ENCODE measurements around the gene PRR33.

PRR33 gene

DNA sequence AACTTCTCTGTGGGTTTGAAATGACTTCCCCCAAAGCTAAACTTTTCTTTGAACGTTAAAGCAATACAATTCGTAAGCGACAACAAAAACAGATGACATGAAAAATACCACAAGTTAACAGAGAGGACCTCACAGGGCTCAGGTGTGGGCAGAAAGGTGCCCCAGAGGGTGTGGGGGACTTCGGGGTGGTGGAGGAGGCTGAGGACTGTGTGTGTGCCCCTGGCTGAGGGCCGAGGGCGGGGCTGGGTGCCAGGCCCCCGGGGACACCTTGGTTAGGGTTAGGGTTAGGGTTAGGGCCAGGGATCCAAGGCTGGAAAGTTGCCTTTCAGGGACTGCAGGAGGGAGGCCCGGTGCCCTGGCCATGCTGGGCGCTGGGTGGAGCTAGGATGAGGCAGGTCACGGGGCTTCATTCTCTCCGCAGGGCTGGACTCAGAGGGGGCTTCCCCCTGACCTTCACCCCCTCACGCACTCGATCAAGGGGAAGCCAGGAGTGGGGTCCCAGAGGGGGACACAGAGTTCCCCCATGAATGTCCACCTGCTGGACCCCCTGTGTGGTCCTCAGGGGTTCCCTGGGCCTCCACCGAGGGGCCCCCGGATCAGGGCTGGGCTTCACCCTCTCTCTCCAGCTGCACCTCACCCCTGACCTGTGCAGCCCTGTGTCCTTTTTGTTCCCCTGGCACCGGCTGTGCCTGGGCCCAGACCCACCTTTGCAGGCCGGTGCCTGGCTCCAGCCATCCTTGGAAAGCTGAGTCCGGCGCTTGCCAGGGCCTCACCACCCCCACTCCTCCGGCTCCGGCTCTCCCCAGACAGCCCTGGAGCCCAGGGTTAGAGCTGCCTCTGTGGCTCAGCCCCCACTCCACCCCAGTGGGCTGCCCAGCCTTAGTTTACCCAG, 45.9 kb downstream of the PRR33 start:
- no peak for DNase-seq

DNA sequence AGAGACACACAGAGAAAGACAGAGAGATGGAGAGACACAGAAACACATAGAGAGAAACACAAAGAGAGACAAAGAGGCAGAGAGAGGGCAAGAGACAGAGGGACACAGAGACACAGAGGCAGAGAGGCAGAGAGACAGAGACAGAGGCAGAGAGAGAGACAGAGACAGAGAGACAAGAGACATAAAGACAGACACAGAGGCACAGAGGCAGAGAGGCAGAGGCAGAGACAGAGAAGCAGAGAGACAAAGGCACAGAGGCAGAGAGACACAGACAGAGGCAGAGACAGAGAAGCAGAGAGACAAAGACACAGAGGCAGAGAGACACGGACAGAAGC, 46.6 kb downstream of the PRR33 start:
- no peak for DNase-seq

DNA sequence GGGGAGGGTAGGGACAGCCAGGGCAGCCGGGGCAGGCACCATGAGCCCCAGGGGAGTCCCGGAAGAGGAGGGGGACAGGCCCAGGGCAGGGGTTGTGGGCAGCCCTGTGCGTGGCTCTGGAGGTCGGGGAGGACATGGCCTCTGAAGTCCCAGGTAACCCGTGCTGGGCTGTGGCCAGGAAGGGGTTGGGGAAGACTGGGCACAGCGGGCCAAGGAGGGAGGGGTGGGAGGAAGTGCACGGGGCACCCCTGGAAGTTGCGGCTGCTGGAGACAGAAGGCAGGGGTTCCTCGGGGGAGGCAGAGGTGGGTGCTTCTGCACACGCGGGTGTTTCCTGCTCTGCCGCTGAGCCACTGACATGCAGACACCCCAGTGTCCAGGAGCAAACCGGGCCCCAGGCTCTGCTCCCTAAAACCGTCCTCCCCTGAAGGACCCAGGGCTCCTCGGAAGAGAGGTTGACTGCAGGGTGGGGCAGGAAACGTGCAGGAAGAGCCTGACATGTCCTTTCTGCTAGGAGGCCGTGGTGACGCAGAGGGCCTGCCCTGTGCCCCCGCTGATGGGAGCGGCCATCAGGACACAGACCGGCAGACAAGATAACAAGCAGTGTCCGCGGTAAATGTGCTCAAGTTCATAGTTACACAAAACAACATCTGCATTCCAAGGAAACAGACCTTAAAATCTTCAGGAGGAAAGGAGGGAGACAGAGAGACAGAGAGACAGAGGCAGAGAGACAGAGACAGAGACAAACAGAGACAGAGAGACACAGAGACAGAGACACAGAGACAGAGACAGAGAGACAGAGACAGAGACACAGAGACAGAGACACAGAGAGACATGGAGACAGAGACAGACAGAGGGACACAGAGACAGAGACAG, 47.2 kb downstream of the PRR33 start:
- DNase-seq, result peak; percentile 42

DNA sequence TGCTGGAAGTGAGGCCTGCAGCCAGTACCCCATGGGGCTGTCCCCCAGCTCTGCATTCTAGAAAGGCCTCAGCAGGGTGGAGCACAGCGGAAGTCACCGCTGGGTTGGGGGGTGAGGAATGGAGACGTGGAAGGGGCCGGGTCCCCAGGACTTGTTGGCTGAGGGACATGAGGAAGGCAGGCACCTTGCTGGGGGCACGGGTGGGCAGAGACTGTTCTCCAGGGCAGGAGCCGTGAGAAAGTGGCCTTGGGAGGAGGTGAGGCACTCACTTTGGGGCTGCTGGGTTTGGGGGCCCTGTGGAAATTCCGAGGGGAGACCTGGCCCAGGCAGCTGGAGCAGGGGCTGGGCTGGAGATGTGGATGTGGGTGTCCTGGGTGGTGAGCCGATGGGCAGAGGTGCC, 47.9 kb downstream of the PRR33 start:
- DNase-seq, result no peak

DNA sequence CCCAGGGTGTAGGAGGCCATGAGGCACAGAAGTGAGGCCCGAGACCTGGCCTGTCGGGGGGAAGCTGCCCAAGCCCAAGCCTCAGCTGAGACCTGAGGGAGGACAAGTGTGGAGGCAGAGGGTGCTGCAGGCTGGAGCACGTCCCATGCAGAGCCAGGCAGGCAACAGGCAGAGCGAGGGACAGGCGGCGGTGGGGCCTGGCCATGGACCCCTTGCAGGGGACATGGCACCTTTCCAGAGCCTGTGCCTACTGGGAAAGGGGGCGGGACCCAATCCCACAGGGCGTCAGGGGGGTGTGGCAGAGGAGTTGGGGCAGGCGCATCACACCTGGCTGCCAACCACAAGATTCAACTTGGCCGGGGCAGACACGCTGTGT, 48.6 kb downstream of the PRR33 start:
- DNase-seq, result no peak

DNA sequence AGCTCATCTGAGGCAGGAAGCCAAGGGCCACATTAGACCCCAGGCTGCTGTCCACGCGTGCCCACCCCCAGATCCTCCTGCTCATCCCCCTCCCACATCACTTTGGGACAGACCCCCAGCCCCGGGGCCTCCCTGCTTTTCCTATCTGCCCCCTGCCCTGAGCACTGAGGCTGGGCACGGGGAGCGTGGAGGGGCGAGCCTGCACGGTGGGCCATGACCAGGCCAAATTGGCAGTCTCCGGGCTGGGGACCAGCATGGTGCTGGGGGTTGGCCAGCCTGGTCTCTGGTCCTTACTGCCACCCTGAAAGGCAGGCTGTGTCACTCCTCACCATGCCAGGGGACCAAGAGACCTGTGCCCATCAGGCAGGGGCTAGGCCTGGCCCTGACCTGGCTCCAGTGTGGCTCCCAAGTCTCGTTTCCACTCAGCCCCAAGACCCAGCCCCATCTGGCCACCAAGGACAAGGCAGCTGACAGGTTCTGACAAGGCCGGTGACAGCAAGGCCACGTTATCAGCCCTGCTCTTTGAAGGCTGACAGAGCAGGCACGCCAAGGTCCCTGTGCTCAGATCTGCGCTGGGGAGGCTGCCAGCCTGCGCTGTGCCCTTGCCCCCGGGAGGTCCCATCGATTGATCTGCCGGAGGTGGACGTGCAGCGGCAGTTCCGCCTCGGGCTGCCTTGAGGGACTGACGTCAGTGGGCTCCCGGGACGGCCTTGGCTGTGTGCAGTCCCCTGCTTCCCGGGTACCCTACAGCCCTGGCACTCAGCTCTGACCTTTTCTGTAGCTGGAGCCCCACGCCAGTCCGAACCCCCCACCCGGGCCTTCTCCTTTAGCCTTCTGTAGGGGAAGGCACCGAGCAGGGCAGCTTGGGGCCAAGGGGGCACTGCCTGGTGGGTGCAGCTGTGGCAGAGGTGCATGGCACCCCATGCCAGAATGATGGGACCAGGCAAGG, 49.3 kb downstream of the PRR33 start:
- DNase-seq, result no peak

- no peak for DNase-seq
Measured at GRCh38 chr11:1841511-1842148, 50.1 kb downstream of the PRR33 start.

- no peak for DNase-seq
Measured at GRCh38 chr11:1840780-1841480, 50.8 kb downstream of the PRR33 start.

GRCh38 chr11:1839924-1840779, 51.5 kb downstream of the PRR33 start:
- DNase-seq, result no peak

DNA sequence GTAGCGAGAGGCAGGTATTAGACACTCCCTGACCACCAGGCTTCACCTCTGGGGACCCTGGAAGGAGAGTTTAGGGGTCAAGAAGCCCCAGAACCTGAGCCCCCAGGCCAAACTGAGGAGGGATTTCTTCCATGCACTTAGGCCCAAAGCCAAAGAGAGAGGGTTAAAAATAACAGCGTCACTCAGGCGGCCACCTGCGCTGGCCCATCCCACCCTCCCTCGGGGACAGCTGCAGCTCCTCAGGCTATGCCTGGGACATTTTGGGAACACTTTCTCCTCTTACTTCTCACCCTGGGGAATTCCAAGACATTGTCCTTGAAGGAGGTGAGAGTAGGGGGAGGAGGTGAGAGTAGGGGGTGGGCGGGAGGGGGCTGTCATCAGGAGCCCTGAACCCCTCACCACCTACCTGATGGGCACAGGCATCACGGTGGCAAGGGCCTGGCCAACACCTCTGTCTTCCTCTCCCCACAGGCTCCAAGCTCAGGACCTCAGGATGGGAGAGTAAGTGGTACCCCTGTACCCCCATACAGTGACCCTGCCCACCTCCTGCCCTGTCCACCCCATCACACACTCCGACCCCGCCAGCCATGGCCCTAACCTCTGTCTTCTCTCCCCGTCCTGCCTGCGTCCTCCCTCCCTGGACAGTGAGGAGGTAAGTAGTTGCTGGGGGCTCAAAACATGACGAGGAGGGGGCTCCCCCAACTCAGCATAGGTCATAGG, 52.3 kb downstream of the PRR33 start:
- no peak for DNase-seq

GRCh38 chr11:1838426-1839144, 53.1 kb downstream of the PRR33 start, which contains the start of gene TNNI2:
Gene TNNI2 (plus strand): TSS chr11:1838981. CDS start chr11:1839697, 716 bp downstream.
- no peak for DNase-seq

Measured in stimulated activated CD4-positive, alpha-beta T cell treated with anti-CD3 and anti-CD28 coated beads, Interleukin-12 subunit alpha, Interleukin-12 subunit beta, amount 100 ng/mL, for 4 hours (primary cell).